HG03196 (cell line): ENCODE results near the gene CPNE7.

Experiments used
- ATAC-seq: cut with Tn5 transposase; IDR thresholded peaks from one replicate; pipeline ENCODE4 v1.9.1; 2021; ENCODE audit not compliant: unreplicated experiment

Gene CPNE7

GRCh38 chr16:89602273-89602951 is 26.9 kb downstream of the CPNE7 start:
- no peak for ATAC-seq

DNA sequence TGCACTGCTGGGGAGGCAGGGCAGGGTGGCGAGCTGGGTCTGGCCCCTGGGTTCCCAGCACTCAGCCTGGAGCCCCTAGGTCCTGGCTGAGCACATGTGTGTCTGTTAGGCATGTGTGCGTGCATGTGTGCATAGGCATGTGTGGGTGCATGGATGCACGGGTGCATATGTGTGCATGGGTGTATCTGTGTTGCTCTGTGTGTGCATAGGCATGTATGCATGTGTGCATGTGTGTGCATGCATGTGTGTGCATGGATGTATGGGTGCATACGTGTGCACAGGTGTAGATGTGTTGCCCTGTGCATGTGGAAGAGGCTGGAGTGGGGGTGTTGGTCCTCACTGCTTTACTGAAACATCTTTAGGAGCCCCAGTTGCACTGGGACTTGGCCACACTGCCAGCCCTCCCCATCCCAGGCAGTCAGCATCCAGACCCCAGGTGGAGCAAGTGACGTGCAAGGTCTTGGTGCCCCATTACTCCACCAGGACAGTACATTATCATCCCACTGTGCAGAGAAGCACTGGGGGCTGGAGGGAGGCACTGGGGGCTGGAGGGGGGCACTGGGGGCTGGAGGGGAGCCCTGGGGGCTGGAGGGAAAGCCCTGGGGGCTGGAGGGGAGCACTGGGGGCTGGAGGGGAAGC is 27.5 kb downstream of the CPNE7 start:
- ATAC-seq = no peak

GRCh38 chr16:89604764-89605163 is 29.2 kb downstream of the CPNE7 start:
- no peak for ATAC-seq

DNA sequence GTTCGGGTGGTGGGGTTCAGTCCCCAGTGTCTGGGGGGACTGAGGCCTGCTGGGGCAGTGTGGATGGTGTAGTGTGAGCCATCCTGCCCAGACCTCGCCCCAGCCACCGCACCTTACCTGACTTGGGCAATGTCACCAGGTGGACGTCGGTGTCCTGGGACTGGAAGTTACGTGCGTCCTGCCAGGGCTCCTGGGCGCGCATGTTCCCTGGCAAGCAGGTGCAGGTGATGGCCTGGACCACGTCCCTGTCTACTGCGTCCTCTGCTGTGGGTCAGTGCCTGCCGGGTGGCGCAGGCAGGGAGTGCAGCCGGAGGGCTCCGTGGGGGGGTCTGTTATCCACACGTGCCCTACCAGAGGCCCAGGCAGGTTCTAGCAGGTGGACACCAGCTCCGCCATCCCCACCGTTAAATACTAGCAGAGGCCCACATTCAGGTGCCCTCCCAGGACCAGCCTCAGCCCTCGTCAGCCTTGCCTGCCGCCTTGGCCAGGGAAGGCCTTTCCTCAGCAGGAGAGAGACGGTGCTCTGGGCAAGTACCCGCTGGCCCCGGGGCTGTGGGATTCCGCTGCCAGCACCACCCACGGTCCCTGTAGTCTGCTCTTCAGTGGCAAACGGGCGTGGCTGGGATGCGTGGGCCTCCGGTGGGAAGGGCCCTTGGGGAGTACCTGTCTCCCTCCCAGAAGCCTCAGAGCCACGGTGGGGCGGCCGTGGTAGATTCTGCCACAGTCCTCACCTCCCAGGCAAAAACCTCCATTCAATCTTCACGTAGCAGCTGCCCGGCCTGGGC is 29.8 kb downstream of the CPNE7 start:
- ATAC-seq = no peak

GRCh38 chr16:89606006-89606405 is 30.4 kb downstream of the CPNE7 start:
- ATAC-seq = no peak

DNA sequence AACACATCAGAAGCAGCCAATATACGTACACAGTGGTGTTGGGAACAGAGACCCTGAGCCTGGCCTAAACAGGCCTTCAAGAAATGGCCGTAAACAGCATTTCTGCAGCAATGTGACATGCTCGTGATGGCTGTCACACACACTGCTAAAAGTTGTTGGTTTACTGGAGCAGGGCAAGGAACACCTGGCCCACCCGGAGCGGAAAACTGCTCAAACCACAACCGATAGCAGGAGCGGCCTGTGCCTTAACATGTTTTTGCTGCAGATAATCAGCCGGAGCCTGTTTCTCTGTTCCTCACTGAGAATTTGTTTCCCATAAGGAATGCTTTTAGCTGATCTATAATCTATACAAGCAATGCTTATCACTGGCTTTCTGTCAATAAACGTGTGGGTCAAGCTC is 31.9 kb downstream of the CPNE7 start:
- no peak for ATAC-seq

DNA sequence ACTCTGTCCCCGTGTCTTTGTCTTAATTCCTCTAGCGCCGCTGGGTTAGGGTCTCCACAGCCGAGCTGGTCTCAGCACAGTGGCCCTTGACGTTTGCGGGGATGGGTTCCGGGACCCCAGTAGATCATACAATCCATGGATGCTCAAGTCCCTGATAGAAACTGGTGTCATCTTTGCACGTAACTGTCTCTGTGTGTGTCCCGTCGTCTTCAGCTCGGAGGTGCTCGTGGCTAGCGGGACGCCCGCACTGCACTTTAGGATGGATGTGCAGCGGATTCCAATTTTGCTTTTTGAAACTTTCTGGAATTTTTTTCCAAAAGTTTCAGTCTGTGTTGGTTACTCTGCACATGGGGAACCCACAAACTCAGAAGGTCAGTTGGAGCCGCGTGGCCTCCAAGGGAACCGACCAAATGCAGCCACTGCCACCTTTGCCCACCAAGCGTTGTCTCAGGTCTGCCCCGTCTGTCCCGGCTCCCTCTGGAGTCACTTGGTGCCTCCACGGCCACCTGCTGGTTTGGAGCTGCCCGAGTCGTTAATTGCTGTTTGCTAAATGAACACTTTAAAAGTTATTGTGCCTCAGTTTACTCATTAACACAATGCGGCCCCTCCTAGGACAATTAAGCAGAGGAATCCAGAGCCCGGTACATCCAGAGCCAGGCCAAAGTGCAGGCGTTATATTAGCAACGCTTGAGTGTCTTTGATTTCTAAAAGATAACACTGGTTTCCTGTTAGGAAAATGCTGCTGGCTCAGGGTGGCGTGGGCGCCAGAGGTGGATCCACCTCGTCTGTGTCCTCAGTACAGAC is 32.6 kb downstream of the CPNE7 start:
- ATAC-seq = no peak

DNA sequence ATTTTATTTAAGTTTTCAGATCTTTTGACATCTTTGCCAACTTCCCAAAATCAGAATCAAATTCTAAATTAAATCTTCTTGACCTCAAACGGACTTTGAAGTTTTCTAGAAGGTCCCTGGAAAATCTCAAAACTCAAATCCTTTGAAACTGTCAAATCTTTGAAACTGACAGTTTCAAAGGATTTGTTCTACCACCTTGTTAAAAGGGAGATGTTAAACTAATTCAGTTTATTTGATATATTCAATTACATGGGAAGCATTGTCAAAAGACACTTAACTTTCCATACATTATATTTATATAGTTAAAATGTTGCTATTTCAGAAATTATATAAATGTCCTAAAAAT is 34.5 kb downstream of the CPNE7 start:
- ATAC-seq = no peak

DNA sequence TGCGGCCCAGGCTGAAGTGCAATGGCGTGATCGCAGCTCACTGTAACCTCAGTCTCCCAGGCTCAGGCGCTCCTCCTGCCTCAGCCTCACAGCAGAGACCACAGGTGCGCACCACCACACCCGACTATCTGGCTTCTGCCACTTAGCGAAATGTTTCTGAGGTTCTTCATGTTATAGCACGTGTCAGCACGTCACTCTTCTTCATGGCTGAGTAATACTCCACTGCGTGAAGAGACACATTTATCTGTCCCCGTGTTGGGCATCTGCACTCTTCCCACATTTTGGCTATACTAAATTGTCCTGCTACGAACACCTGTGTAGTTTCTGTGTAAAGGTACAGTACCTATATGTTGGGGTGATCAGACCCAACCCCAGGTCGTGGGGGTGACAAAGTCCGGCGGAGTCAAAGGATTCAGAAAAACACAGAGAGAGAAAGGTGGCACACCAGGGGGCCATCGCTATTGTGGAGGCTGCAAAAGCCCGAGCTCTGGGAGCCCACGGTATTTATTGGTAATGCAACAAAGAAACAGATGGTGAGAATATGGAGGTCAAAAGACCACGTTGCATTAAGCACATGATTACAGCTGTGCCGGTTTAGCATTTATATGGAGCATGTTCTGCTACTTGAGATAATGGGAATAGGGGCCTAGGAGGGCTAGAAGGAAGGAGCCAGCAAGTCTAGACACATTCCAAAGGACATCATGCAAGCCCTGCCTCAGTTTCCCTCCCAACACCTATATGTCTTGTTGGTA is 37.0 kb downstream of the CPNE7 start:
- no peak for ATAC-seq

DNA sequence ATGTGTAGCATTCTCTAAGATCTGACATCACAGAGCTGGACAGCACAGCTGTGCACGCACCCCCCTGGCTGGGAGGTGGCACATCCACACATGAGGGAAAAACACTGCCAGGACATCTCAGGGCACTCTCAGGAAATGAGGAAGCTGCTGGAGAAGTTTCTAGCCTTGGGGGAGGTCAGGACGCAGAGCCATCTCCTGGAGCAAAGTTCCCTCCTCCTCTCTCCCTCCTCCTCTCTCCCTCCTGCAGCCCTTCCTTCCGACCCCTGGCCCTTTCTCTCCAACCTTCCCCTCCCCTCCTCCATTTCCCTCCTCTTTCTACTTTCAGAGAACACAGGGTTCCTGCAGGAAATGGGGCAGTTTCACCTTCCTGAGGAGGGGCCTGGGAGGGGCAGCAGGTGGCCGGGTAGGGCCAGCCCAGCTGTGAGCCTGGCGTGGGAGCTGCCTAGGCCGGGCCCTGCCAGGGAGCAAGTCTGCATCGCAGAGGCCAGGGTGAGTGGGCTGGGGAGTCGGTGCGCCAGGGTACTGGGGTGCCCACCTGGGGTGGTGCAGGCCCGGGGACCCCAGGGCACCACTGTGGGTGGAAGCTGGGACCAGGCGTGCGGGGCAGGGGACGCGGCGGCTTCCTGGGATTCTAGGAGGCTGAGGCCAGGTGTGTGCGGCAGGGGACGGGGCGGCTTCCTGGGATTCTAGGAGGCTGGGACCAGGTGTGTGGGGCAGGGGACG is 37.8 kb downstream of the CPNE7 start, which contains the start of gene DPEP1:
TSS of gene DPEP1 (plus strand) at position 412 of the 723 bp plus-strand sequence. CDS start 16,769 bp downstream, outside the sequence.
- no peak for ATAC-seq

DNA sequence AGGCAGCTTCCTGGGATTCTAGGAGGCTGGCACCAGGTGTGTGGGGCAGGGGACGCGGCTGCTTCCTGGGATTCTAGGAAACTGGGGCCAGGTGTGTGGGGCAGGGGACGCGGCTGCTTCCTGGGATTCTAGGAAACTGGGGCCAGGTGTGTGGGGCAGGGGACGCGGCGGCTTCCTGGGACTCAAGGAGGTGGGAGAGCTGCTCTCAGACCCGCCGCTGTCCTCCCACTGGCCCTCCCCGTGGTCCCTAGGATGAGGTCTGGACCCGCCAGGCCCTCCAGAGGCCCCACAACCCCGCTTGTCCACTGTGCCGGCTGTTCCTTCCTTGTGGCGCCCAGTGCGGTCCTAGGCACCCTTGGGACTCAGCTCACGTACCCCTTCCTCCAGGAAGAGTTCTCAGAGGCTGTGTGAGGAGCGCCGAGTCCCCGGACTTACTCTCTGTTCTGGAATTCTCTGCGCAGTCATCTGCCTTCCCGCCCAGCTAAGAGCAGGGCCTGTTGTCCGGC is 38.4 kb downstream of the CPNE7 start:
- ATAC-seq = no peak

- no peak for ATAC-seq
These were observed 39.6 kb downstream of the CPNE7 start for GRCh38 chr16:89615176-89615575.

- ATAC-seq = no peak
These were observed 40.1 kb downstream of the CPNE7 start for GRCh38 chr16:89615596-89616090.

DNA sequence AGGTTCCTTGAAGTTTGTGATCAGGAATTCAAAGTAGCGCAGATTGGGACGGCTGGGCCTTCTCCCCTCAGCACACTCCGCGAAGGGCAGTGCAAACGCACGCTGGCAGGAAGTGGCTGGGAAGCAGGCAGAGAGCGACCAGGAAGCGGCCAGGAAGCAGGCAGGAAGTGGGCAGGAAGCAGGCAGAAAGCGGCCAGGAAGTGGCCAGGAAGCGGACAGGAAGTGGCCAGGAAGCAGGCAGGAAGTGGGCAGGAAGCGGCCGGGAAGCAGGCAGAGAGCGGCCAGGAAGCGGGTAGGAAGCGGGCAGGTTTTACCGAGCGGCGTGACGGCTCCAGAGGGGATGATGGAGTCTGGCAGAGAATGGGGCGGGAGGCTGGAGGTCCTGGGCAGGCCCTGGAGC is 41.1 kb downstream of the CPNE7 start:
- no peak for ATAC-seq

DNA sequence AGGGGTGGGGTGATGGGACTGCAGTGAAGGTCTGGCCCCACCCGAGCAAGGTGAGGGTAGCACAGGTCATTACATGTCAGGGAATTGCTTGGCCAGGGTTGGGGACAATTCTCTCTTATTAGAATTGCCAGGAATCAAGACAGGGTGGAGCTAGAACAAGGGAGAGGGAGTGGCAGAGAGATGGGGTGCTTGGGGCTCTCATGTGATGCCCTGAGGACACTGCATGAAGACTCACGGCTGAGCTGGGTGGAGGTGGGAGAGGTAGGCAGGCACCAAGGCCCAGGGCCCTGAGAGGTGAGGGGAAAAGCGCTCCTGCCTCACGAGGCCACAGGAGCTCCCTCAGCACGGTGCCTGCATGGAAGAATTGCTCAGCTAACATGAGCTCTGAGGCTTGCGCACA is 41.5 kb downstream of the CPNE7 start:
- ATAC-seq = no peak

DNA sequence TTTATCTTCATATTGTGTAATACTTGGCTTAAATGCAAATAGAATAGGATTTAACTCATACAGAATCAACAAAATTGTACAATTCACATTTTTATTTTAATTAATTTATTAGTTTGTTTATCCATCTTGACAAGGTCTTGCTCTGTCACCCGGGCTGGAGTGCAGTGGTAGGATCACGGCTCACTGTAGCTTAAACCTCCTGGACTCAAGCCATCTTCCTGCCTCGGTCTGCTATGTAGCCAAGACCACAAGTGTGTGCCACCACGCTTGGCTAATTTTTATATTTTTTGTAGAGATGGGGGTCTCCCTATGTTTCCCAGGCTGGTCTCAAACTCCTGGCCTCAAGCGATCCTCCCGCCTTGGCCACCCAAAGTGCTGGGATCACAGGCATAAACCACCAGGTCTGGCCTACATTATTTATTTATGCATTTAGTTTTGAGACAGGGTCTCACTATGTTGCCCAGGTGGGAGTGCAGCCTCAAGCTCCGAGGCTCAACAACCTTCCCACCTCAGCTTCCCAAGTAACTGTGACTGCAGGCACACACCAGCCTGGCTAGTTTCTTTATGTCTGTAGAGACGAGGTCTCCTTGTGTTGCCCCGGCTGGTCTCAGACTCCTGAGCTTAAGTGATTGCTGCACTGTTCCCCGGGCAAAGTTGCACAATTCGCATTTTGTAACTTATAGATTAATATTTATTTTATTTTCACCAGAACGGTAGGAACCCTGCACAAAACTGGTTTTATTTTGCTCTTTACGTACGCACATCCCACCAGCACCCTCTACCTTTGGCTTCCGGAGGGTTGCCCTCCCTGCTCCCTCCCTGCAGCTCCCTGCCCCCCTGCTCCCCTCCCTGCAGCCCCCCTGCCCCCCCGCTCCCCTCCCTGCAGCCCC is 42.8 kb downstream of the CPNE7 start:
- no peak for ATAC-seq

DNA sequence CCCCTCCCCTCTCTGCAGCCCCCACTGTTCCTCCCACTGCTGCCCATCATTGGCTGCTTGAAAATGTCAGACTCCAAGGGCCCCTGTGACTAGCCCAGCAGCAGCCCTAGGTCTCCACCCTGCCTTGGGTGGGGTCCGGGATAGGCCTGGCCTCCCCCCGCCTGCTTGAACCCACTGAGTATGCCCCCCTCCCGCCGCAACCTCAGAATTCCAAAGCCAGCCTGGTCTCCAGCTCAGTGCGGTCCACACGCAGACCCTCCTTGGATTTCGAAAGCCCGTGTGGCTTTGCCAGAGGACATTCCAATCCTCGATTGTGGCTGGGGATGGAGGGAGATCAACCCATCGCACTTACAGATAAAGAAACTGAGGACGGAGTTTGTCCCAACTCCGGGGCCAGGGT is 44.3 kb downstream of the CPNE7 start:
- no peak for ATAC-seq

DNA sequence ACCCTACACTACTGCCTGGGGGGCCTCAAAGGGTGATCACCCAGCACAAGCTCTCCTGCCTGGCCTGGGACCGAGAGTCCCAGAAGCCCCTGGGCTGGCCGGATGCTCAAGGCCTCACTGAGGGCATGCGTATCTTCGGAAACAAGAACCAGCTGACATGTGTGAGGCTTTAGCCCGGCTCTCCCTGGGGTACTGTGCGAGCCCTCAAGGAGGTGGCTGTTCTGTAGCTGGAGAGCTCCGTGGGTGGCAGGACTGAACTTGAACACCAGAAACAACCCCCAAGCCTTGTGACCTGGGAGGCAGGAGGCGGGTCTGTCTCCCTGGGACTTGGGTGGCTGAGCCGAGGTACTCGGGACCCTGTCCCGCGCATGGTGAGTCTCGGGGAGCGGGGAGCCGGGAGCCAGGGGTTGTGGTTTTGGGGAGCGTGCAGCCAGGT is 44.9 kb downstream of the CPNE7 start:
- ATAC-seq = no peak
